ENCODE measurements around the gene HLA-DMA. TPM values are rescaled to one million over a fixed set of nuclear protein-coding genes. Genes with fewer than 3 reads are reported as not detected.
A peak's percentile ranks its signal among the peaks of the same experiment; 100 is the strongest.

Gene HLA-DMA
- total and polyA plus RNA-seq, 2 of the 4 experiments (the other 2 are of a cell fraction): 2.3 to 8.3 TPM

GRCh38 chr6:32972353-32973143 lies 19.7 kb upstream of the HLA-DMA start:
- Histone ChIP-seq H3K4me1 (ENCODE audit: control insufficient read depth, insufficient read depth, low read length) (peaks cover 8% of the 10 kb centered on the region), H4K8ac (ENCODE audit: low read depth in 2 of 2, low read length in 2 of 2) (no peak overlapping the region), H3K9me1 (ENCODE audit: insufficient read depth, low read length) (peaks cover 9% of the 10 kb centered on the region), H3K4me2 (ENCODE audit: low read depth, low read length) (peak overlapping the region; percentile 83), H3K9ac (ENCODE audit: low read depth, low read length) (peak overlapping the region; percentile 94), H2BK120ac (ENCODE audit: low read depth, low read length) (no peak overlapping the region), H2BK20ac (ENCODE audit: low read depth, low read length) (no peak overlapping the region), H3K4me3 (ENCODE audit: insufficient read depth, low read depth, low read length) (peak overlapping the region; percentile 92), H3K18ac (ENCODE audit: low read depth, low read length) (no peak overlapping the region), H2AK5ac (ENCODE audit: low read depth, low read length) (peak overlapping the region; percentile 37), H3K27me3 (ENCODE audit: control insufficient read depth, insufficient read depth, low read length) (no peaks in the 10 kb centered on the region), H3K14ac (replicated peaks; ENCODE audit: low read depth, low read length) (peak overlapping the region; percentile 79), H3K23ac (ENCODE audit: low read depth, low read length) (peak overlapping the region; percentile 94), H2AK9ac (replicated peaks; ENCODE audit: low read depth, low read length, poor library complexity) (peak overlapping the region; percentile 85), H4K91ac (ENCODE audit: insufficient read depth, low read depth, low read length) (no peak overlapping the region), H4K5ac (ENCODE audit: low read depth, low read length) (no peak overlapping the region), H3K9me3 (ENCODE audit: control insufficient read depth, insufficient read depth, low read length) (no peaks in the 10 kb centered on the region), H3K4ac (ENCODE audit: low read depth, low read length) (peak overlapping the region; percentile 32), H4K20me1 (ENCODE audit: insufficient read depth, low read length) (peaks cover 60% of the 10 kb centered on the region), H3K79me1 (ENCODE audit: low read depth in 1 of 2, low read length in 2 of 2) (peaks cover 17 to 47% of the 10 kb centered on the region in 2 experiments), H2BK15ac (ENCODE audit: low read depth, low read length) (no peak overlapping the region), H3K36me3 (ENCODE audit: control insufficient read depth, insufficient read depth, low read length) (peaks cover 39% of the 10 kb centered on the region), H3K56ac (ENCODE audit: extremely low read depth, insufficient read depth, low read length) (peak overlapping the region; percentile 32; the same call in 1 of the 2 replicates), H2BK5ac (ENCODE audit: low read depth, low read length, poor library complexity, severe bottlenecking) (peak overlapping the region; percentile 37), H3K27ac (ENCODE audit: insufficient read depth, low read length) (peak overlapping the region; percentile 70), H2AFZ (replicated peaks; ENCODE audit: low read length, poor library complexity) (peak overlapping the region; percentile 77)
- DNase-seq: no peak
- ATAC-seq (ENCODE audit: low read depth): no peak; the same call in 1 of the 2 replicates
- POLR2A ChIA-PET (ENCODE audit: unreplicated experiment): interaction anchor here (0.7 to 2.3 kb wide), 15 partner anchors 8 to 348 kb away, joined by 3 to 27 read pairs (median 5); partner anchors contain the start of genes HLA-DMA and TAP2
- TSS peak; percentile 40 for BruUV-seq (replicated peaks)
- in situ Hi-C loops (cut with MboI; ENCODE audit: low sequenced_read_pairs): loop anchor here (5.0 to 25.0 kb wide), 2 partner anchors 80 to 785 kb away; partner anchors contain the start of genes AGER, AGPAT1, GPSM3 and PBX2
- CTCF ChIA-PET: interaction anchor here (1.2 to 2.8 kb wide), 6 partner anchors 12 to 134 kb away, joined by 3 to 18 read pairs (median 4); partner anchors contain the start of genes HLA-DMA and TAP2
- WGBS, 2 experiments (ENCODE audit: extremely low coverage in 2 of 2, insufficient read length in 1 of 2): 2% methylated on average over 35 of the region's 70 CpGs; no CpG with 5 or more reads in 1 of the 2 experiments
- dilution Hi-C loops (cut with HindIII; ENCODE audit: low sequenced_read_pairs, unreplicated experiment): no loop called here
- intact Hi-C loops (cut with micrococcal nuclease): loop anchor here (2.0 to 5.0 kb wide), 4 partner anchors 40 to 785 kb away; partner anchors contain the start of genes PSMB8, RXRB and SLC39A7
- TF ChIP-seq FOS (IDR thresholded peaks at IDR 0.05; ENCODE audit: low read depth, low read length): no peak
- TF ChIP-seq POLR2A (IDR thresholded peaks at IDR 0.05; ENCODE audit: low read depth, low read length): peak; percentile 6; the same call in 1 of the 2 replicates
- TF ChIP-seq MAFK (IDR thresholded peaks at IDR 0.05; ENCODE audit: low read depth, low read length): no peak
- TF ChIP-seq RCOR1 (IDR thresholded peaks at IDR 0.05; ENCODE audit: insufficient replicate concordance, low read length): no peak
- peak; percentile 30; the same call in 1 of the 2 replicates for TF ChIP-seq BHLHE40 (IDR thresholded peaks at IDR 0.05; ENCODE audit: low read depth, low read length)
- no peak for TF ChIP-seq CEBPB (IDR thresholded peaks at IDR 0.05; ENCODE audit: low read depth, low read length)
- TF ChIP-seq NFE2L2 (IDR thresholded peaks at IDR 0.05; ENCODE audit: low read depth, low read length): no peak
- no peak for TF ChIP-seq USF2 (IDR thresholded peaks at IDR 0.05; ENCODE audit: low read depth, low read length)
- TF ChIP-seq SMC3 (IDR thresholded peaks at IDR 0.05; ENCODE audit: low read depth, low read length): no peak
- TF ChIP-seq ELK1 (IDR thresholded peaks at IDR 0.05; ENCODE audit: borderline replicate concordance, low read depth, low read length): no peak
- no peak for TF ChIP-seq CTCF (conservative IDR thresholded peaks at IDR 0.05; ENCODE audit: low read depth, low read length)
- 0 out of 2 replicates have a peak, but pooled peaks have one; percentile 3 for TF ChIP-seq MXI1 (IDR thresholded peaks at IDR 0.05; ENCODE audit: borderline replicate concordance, low read depth, low read length)
- TF ChIP-seq CHD1 (IDR thresholded peaks at IDR 0.05; ENCODE audit: low read depth, low read length): no peak; the same call in 1 of the 2 replicates
